Natural killer cell treated with Interleukin-12 subunit alpha and Interleukin-12 subunit beta and Interleukin-15 and Interleukin-18, amount 100 ng/mL, for 72 hours (primary cell): ENCODE results near the gene MTHFD2L. TPM values are rescaled to one million over a fixed set of nuclear protein-coding genes. Genes with fewer than 3 reads are reported as not detected.

Experiments used
- ATAC-seq, 2 donors: fragments of 150-1000 bp; cut with Tn5 transposase in 1 of 2; sonication (Bioruptor Pico), chemical (Tn5 transposase) in 1 of 2; 2 replicates each; pipeline ENCODE4 v1.10.0; 2021
- DNase-seq: peaks from one replicate; pipeline ENCODE4 v3.0.0; 2022; ENCODE audit warnings: low spot score
- H3K27ac Mint-ChIP-seq, 2 donors: 1 replicate in 1 of 2; 2 replicates in 1 of 2; pipeline ENCODE4 v1.8.0; 2022; ENCODE audit warnings: mixed read lengths in 2 of 2, mild to moderate bottlenecking in 1 of 2, moderate library complexity in 1 of 2
- H3K27me3 Mint-ChIP-seq, 2 donors: 1 replicate in 1 of 2; 2 replicates in 1 of 2; pipeline ENCODE4 v1.8.0; 2022; ENCODE audit warnings: mixed read lengths in 2 of 2
- H3K36me3 Mint-ChIP-seq: one replicate; pipeline ENCODE4 v1.8.0; 2022; ENCODE audit warnings: mixed read lengths
- H3K4me1 Mint-ChIP-seq, 2 donors: 1 replicate in 1 of 2; 2 replicates in 1 of 2; pipeline ENCODE4 v1.8.0; 2022; ENCODE audit warnings: low read depth in 2 of 2, mixed read lengths in 2 of 2, mild to moderate bottlenecking in 1 of 2
- H3K4me3 Mint-ChIP-seq: one replicate; pipeline ENCODE4 v1.8.0; 2022; ENCODE audit warnings: mixed read lengths
- H3K9me3 Mint-ChIP-seq: 2 replicates; pipeline ENCODE4 v1.8.0; 2022; ENCODE audit warnings: mixed read lengths
- total RNA-seq, 2 donors: library from RNA; stranded (reverse); gene quantifications; one replicate each; pipeline ENCODE4 v1.2.3, GENCODE V29; 2022

Gene MTHFD2L
- 10 to 100 TPM in 1 of 2 donors, 1 to 10 TPM in 1; 8.4 to 14.5 TPM for total RNA-seq

DNA sequence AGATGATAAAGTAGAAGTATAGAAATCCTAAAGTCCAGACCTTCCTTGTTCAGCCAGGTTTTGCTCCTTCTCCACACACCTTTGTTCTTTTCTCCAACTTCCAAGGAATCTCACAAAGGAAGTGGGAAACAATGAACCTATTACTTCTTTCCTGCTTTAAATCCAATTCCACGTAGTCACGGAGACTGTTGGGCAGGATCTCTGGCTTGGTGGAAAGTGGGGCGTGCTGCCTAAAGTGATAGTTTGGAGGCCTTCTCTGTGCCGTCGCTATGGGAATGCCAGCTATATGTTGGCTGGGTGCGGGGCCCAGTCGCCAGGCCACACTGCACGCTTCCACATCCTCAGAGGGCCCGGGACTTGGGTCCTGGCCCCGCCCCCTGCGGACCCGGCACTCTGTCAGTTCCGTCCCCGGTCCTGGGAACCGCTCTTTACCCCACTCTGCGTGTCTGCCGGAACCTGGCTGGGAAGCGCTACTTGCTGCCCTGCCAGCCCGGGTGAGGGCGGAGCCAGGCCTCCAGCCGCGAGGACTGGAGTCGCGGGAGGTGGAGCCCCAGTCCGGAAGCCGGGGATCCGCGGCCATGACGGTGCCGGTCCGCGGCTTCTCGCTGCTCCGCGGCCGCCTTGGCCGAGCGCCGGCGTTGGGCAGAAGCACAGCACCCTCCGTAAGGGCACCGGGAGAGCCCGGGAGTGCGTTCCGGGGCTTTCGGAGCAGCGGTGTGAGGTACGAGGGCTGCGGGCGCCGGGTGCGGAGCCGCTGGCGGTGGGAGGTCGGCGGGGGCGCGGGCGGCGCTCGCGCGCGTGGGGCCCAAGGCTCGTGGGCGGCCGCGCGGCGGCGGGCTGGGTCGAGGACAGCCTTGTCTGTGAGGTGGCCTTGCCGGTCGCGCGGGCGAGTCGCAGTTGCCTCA lies at the start of gene MTHFD2L:
Gene MTHFD2L, plus strand, starts transcription at position 558 of the 905 bp plus-strand sequence. Its CDS starts 21 bp downstream, at position 579.
- Mint-ChIP-seq H3K9me3 (no peaks in the 10 kb centered on the region), H3K4me1 (peaks cover 23 to 33% of the 10 kb centered on the region in 2 donors), H3K27me3 (peaks cover 0 to 15% of the 10 kb centered on the region in 2 donors), H3K36me3 (peaks cover 17% of the 10 kb centered on the region), H3K4me3 (peak within 1 kb of the TSS; percentile 93), H3K27ac (peak within 1 kb of the TSS; percentile 87 to 91)
- ATAC-seq (peak; percentile 99), DNase-seq (peak; percentile 89)

DNA sequence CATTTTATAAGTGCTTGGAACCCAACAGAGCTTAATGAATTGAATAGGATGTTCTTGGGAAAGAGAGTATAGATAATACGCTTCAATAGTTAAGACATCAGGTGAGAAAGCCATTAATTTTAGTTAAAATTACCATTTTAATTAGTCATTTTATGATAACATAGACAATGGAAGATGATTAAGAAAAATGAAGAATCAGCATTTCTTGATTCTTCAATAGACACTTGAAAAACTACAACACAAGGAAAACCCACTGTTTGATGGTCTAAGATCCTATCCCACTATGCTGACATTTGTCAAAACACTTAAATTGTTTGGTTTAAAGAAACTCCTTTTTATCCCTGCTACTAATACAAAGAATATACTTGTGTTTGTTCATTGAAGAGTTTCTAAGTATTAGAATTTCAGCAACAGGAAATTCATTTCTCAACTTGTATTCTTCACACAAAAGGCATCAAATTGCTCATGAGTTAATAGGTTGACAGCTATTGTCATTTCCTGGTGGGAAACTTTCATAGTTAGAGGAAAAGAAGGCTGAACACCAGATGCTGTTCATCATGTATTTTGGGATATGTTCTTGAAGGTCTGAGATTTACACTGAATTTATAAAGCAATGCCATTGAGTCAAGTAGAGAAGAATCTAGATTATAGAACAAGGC lies 49.3 kb upstream of the MTHFD2L start:
- Mint-ChIP-seq H3K4me1 (no peaks in the 10 kb centered on the region), H3K27me3 (peaks cover 6% of the 10 kb centered on the region in 2 donors), H3K36me3 (no peaks in the 10 kb centered on the region), H3K4me3 (no peak overlapping the region), H3K27ac (no peak overlapping the region), H3K9me3 (no peaks in the 10 kb centered on the region)
- DNase-seq: no peak
- ATAC-seq: peak in 1 of 2 donors; percentile 11

DNA sequence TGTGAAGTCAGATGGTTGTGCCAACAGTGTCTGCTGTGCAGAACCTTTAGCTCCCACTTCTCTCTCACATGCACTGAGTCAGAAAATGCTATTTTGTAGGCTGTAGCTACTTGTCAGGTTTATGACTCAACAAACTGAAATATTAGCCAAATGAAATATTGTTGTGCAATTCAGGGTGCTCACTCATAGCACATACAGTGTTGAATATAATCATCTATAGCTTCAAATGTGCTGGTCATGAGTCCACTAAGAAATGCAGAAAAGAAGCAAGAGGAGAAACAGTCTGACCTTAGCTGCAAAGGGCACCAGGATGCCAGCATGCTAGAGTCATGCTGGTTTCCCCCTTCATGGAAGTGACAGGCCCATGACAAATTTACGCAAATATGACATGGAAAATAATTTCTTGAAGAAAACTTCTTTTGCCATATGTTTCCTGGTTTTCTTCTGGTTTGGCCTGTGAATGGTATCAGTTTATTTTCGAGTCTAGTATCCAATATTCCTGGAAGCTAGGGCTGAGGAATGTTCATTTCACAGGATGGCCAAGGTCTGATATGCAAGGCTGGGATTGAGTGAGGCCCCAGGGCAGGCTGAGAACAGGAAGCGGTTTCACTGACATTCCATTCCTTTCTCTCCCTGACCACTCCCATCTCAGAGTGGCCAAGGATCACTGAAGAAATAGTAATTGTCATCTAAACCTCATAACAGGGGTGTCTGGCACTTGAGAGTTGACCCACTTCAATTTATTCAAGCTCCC lies 48.6 kb upstream of the MTHFD2L start:
- peaks cover 6% of the 10 kb centered on the region in 2 donors for H3K27me3 Mint-ChIP-seq
- ATAC-seq: peak; percentile 56 to 75
- no peak overlapping the region for H3K4me3 Mint-ChIP-seq

DNA sequence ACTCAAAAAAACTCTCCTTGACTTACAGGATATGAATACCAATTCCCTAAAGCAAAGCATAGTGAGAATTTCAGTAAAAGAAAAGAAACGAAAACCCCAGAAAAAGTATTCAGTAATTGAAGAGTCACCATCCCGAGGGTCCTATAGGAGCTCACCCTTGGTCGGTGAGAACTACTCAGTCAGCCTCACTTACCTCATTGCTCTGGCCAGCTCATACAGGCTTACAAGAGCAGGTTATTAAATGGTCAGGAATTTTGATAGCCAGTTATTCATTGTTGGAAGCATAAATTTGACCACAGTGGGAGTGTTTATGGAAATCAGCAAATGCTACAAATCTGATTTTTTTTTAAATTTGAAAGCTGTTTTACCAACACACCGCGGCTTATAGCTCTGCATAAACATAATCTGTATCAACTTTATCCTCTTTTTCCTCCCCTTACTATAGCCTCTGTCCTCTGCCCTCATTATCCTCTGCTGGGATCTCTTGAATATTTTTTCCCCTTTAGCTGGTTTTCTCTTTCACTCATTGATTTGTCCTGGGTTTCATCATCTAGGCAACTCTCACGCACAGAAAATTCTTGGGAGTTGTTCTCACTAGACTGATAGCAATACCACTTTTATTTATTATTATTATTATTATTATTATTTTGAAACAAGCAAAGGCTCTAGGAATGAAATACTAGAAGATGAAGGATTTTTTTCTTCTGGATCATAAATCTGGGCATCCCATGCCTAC lies 47.9 kb upstream of the MTHFD2L start:
- DNase-seq: no peak
- ATAC-seq: no peak
- Mint-ChIP-seq H3K9me3 (no peaks in the 10 kb centered on the region), H3K27me3 (peaks cover 6% of the 10 kb centered on the region in 2 donors), H3K4me1 (no peaks in the 10 kb centered on the region), H3K36me3 (no peaks in the 10 kb centered on the region), H3K4me3 (no peak overlapping the region), H3K27ac (no peak overlapping the region)

More for the DNA sequence above, 48.6 kb upstream of the MTHFD2L start:
- H3K4me1 Mint-ChIP-seq: no peaks in the 10 kb centered on the region
- H3K9me3 Mint-ChIP-seq: no peaks in the 10 kb centered on the region
- H3K27ac Mint-ChIP-seq: no peak overlapping the region
- no peak for DNase-seq
- H3K36me3 Mint-ChIP-seq: no peaks in the 10 kb centered on the region

DNA sequence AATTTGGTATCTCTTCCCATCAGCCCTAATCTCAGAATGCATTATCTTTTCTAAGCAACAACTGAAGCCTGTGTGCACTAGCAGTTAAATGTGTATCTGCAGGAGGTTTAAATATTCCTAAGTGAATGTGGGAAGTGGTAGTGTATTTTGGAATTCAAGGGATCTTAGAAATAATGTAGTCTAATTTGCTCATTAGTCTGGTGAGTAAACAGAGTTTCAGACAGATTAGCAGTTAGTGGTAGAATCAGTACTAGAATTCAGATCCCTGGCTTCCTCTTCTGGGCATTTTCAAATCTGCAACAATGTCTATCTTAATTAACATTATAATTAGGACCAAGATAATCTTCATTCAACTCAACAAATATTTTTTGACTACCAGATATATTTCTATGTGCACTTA lies 47.2 kb upstream of the MTHFD2L start:
- H3K27me3 Mint-ChIP-seq: peaks cover 4 to 6% of the 10 kb centered on the region in 2 donors
- DNase-seq: no peak
- no peak overlapping the region for H3K4me3 Mint-ChIP-seq
- no peaks in the 10 kb centered on the region for H3K4me1 Mint-ChIP-seq
- H3K27ac Mint-ChIP-seq: no peak overlapping the region
- H3K36me3 Mint-ChIP-seq: no peaks in the 10 kb centered on the region
- no peaks in the 10 kb centered on the region for H3K9me3 Mint-ChIP-seq
- ATAC-seq: no peak

DNA sequence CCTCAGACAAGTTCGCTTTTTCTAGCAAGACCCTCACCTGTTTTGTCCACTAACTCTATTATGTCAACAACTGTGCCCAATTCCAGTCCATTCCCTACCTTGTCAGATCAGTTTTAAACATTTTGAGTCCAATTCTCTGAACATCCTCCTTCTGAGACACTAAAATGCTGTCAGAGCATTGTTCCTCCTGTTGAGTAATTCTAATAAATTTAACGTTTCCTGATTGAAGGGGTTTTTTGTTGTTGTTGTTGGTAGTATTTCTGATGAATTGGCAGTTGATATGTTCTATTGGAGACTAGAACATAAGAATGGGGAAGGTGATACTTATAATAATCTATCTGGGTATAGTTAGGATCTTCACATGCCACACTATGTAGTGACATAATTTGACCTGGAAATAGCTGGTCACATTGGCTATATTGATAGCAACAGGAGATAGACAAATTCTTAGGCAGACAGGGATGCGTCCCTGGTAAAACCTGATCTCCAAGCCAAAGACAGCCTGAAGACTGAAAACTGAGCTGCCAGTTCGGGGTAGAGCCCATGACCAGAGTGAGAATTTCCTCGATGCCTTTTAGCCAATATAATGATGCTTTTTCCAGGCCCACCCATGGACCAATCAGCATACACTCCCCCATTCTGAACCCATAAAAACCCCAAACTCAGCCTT lies 46.5 kb upstream of the MTHFD2L start:
- Mint-ChIP-seq H3K9me3 (no peaks in the 10 kb centered on the region), H3K36me3 (no peaks in the 10 kb centered on the region), H3K4me1 (no peaks in the 10 kb centered on the region), H3K27me3 (peaks cover 0 to 5% of the 10 kb centered on the region in 2 donors), H3K4me3 (no peak overlapping the region), H3K27ac (no peak overlapping the region)
- no peak for ATAC-seq
- no peak for DNase-seq

DNA sequence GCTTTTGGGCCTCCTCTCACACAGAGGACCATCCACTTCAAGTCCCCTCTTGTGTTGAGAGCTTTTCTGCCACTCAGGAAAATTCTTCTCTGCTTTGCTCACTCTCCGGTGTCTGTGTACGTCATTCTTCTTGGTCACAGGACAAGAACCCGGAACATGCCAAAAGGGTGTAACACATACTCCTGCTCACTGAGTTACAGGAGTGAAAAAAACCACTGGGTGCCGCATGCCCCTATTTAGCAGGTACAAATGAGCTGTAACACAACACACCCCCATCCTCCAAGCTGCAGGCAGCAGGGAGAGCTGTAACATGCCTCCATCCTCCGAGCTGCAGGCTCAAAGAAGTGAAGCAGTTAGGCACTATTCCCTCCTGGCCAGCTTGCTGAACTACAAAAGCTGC lies 45.9 kb upstream of the MTHFD2L start:
- ATAC-seq: peak in 1 of 2 donors; percentile 33
- Mint-ChIP-seq H3K36me3 (no peaks in the 10 kb centered on the region), H3K4me1 (no peaks in the 10 kb centered on the region), H3K9me3 (no peaks in the 10 kb centered on the region), H3K27me3 (peaks cover 0 to 7% of the 10 kb centered on the region in 2 donors), H3K27ac (no peak overlapping the region), H3K4me3 (no peak overlapping the region)
- no peak for DNase-seq

DNA sequence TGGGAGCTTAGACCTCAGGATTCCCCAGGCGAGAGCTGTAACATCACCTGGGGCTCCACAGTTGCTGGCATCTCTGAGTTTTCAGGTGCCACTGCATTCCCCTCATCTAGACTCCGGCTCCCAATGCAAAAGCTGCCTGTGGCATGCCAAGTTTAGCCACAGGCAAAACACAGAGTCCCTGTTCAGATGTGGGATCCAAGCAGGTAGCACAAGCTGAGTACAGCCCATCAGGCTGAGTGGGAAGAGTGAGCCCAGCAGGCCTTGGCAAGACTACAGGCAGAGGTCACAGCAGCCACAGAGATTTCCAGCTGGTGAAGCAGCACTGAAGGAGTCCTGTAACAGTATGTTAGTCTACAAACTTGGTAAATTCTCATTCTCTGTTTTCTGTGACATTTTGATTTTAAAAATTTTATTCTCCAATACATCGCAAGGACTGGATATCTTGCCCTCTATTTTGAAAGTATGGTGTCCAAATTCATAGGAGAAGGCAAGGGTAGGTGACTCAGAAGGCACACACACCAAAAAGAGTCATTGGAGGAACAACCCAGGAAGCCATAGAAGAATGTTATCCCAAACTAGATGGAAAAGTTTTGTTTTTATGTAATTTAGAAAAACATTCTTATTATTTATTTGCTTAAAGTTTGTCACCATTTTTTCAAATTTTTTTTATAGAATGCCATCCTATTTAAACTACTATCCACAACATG lies 45.4 kb upstream of the MTHFD2L start:
- Mint-ChIP-seq H3K4me1 (no peaks in the 10 kb centered on the region), H3K4me3 (no peak overlapping the region), H3K27me3 (peaks cover 0 to 7% of the 10 kb centered on the region in 2 donors), H3K36me3 (no peaks in the 10 kb centered on the region), H3K27ac (no peak overlapping the region), H3K9me3 (no peaks in the 10 kb centered on the region)
- ATAC-seq (no peak), DNase-seq (no peak)

DNA sequence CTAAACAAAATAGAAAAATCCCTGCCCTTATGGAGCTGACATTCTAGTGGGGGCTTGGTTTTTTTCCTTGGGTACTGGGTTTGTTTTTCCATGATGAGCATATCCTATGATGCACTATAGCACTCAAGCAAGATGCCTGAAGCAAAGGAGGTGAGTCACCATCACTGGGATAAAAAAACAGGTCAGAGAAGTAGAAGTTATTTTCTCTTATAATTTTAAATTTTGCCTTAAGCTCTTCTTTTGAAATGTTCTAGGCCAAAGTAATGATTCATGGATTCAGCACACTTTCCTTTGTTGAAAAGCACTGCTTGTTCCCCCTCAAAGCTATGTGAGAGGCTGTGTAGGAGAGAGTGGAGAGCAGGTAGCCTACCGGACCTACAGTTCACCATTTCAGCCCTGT lies 43.7 kb upstream of the MTHFD2L start:
- H3K27me3 Mint-ChIP-seq: peaks cover 0 to 12% of the 10 kb centered on the region in 2 donors

DNA sequence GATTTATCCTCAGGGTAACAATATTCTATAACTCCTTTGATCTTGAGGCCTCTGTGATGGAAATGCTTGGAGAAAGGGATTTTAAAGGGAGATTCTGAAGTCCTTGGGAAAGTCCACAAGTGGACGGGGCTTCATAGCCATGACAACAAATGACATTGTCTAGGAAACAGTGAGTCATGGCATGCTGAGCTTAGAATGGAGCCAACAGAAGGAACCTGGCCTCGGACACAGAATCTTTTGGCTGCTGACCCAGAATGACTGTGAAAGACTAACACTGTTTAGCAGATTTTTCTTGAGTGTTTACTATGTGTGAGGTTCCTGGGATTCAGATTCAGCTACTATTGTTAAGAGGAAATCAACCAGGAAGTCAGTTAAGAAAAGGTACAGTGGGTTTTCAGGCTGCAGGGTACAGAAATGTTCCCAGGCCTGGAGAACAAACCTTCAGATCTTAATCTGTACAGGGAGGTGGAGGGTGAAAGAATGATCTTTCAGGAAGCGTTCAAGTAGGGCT lies 40.8 kb upstream of the MTHFD2L start:
- H3K4me3 Mint-ChIP-seq: no peak overlapping the region
- peaks cover 0 to 15% of the 10 kb centered on the region in 2 donors for H3K27me3 Mint-ChIP-seq
- H3K27ac Mint-ChIP-seq: no peak overlapping the region
- DNase-seq (no peak), ATAC-seq (no peak)
- peaks cover 1% of the 10 kb centered on the region for H3K9me3 Mint-ChIP-seq
- no peaks in the 10 kb centered on the region for H3K36me3 Mint-ChIP-seq
- H3K4me1 Mint-ChIP-seq: no peaks in the 10 kb centered on the region

More for the DNA sequence above, 43.7 kb upstream of the MTHFD2L start:
- no peak overlapping the region for H3K27ac Mint-ChIP-seq
- no peak for DNase-seq
- H3K4me3 Mint-ChIP-seq: no peak overlapping the region
- no peaks in the 10 kb centered on the region for H3K9me3 Mint-ChIP-seq
- H3K4me1 Mint-ChIP-seq: no peaks in the 10 kb centered on the region
- H3K36me3 Mint-ChIP-seq: no peaks in the 10 kb centered on the region
- no peak for ATAC-seq

DNA sequence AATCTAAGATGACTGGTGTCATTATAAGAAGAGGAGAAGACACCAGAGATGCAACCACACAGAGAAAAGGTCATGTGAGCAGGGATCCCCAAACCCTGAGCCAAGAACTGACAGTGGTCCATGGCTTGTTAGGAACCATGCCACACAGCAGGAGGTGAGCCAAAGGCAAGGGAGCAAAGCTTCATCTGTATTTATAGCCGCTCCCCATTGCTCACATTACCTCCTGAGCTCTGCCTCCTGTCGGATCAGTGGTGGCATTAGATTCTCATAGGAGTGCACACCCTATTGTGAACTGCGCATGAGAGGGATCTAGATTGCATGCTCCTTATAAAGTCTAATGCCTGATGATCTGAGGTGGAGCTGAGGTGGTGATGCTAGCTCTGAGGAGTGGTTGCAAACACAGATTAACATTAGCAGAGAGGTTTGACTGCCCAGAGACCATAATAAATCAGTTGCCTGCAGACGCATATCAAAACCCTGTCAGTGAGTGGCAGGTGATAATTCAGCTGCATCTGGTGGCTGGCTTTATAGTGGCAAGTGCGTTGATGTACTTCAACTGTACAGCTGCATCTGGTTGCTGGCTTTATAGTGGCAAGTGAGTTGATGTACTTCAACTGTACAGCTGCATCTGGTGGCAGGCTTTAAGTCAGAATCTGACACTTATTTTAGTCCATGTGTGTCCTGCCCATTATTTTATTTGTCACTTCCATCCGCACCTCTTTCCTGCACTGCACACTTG lies 39.1 kb upstream of the MTHFD2L start:
- H3K4me3 Mint-ChIP-seq: no peak overlapping the region
- ATAC-seq (no peak), DNase-seq (no peak)
- H3K9me3 Mint-ChIP-seq: peaks cover 3% of the 10 kb centered on the region
- H3K27ac Mint-ChIP-seq: no peak overlapping the region
- peaks cover 0 to 15% of the 10 kb centered on the region in 2 donors for H3K27me3 Mint-ChIP-seq
- H3K4me1 Mint-ChIP-seq: no peaks in the 10 kb centered on the region
- H3K36me3 Mint-ChIP-seq: no peaks in the 10 kb centered on the region
